Osteocyte (in vitro differentiated cells): Measurements from ENCODE around the gene HGF. TPM values are rescaled to one million over a fixed set of nuclear protein-coding genes. Genes with fewer than 3 reads are reported as not detected.

Experiments used
- DNase-seq: peaks from one replicate; pipeline ENCODE4 v3.0.0; 2021; ENCODE audit warnings: mixed read lengths; ENCODE audit not compliant: unreplicated experiment; ENCODE audit errors: extremely low spot score
- H3K27ac Mint-ChIP-seq: one replicate; pipeline ENCODE4 v1.8.0; 2021; ENCODE audit warnings: mild to moderate bottlenecking, mixed read lengths; ENCODE audit not compliant: unreplicated experiment
- H3K27me3 Mint-ChIP-seq: one replicate; pipeline ENCODE4 v1.8.0; 2021; ENCODE audit warnings: mixed read lengths; ENCODE audit not compliant: unreplicated experiment
- H3K36me3 Mint-ChIP-seq: one replicate; pipeline ENCODE4 v1.8.0; 2021; ENCODE audit warnings: mixed read lengths; ENCODE audit not compliant: unreplicated experiment
- H3K4me1 Mint-ChIP-seq: one replicate; pipeline ENCODE4 v1.8.0; 2021; ENCODE audit warnings: mixed read lengths; ENCODE audit not compliant: unreplicated experiment
- H3K4me3 Mint-ChIP-seq: one replicate; pipeline ENCODE4 v1.8.0; 2021; ENCODE audit warnings: mild to moderate bottlenecking, moderate library complexity, mixed read lengths; ENCODE audit not compliant: unreplicated experiment
- H3K9me3 Mint-ChIP-seq: one replicate; pipeline ENCODE4 v1.8.0; 2021; ENCODE audit warnings: mixed read lengths; ENCODE audit not compliant: unreplicated experiment
- total RNA-seq: library from RNA; stranded (reverse); gene quantifications from 2 replicates; pipeline ENCODE4 v1.2.1, GENCODE V29; 2021
- TF ChIP-seq, protein P1 (sequence below): fragments of 200-600 bp; sonication (generic); IDR thresholded peaks from 2 replicates; pipeline ENCODE4 v1.5.0; 2021; ENCODE audit warnings: antibody characterized with exemption, mild to moderate bottlenecking, moderate library complexity

The HGF gene
- total RNA-seq, 1 donor from 2014 or later, result 16.0 TPM

DNA sequence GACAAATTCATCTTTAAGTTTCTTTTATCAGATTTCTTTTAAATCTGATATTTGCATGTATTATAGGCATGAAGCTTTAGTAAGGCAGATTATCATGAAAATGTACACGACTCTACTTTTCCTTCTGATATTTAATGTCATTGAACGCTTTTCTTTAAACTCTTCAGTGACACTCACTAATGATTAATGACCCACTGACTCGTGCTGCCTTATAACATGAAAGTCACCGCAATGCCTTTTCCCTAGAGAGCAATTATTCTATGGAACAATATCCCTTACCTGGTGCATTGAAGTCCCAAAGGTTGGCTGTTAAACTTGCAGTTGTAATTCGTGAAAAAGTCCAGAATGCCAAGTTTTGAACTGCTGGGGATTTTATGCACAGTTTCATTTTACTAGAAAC lies 33.4 kb upstream of the HGF start:
- DNase-seq, result no peak
- Mint-ChIP-seq H3K9me3 (no peaks in the 10 kb centered on the region), H3K4me1 (no peaks in the 10 kb centered on the region), H3K27ac (no peak overlapping the region), H3K36me3 (peaks cover 8% of the 10 kb centered on the region), H3K27me3 (no peaks in the 10 kb centered on the region), H3K4me3 (no peak overlapping the region)
- TF ChIP-seq, protein P1, sequence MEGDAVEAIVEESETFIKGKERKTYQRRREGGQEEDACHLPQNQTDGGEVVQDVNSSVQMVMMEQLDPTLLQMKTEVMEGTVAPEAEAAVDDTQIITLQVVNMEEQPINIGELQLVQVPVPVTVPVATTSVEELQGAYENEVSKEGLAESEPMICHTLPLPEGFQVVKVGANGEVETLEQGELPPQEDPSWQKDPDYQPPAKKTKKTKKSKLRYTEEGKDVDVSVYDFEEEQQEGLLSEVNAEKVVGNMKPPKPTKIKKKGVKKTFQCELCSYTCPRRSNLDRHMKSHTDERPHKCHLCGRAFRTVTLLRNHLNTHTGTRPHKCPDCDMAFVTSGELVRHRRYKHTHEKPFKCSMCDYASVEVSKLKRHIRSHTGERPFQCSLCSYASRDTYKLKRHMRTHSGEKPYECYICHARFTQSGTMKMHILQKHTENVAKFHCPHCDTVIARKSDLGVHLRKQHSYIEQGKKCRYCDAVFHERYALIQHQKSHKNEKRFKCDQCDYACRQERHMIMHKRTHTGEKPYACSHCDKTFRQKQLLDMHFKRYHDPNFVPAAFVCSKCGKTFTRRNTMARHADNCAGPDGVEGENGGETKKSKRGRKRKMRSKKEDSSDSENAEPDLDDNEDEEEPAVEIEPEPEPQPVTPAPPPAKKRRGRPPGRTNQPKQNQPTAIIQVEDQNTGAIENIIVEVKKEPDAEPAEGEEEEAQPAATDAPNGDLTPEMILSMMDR, result no peak

DNA sequence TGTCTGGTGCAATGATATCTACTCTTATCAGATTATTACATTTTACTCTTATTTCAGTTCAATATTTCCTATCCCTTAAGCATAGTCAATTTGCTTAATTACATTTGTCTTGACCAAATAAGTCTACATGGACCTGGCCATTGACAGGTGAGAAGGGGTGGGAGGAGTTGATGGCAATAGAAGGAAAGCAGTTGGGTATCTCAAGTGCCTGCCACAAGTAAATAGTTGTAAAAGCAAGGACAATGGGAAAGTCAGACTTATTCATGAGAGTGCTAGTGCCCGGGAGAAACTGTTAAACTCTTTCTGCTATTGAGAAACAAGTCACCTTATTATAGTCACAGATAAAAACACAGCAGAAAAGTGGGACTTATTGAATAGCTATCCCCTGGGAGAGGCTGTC lies 32.4 kb upstream of the HGF start:
- H3K4me3 Mint-ChIP-seq, result no peak overlapping the region
- H3K4me1 Mint-ChIP-seq, result no peaks in the 10 kb centered on the region
- DNase-seq, result no peak
- no peaks in the 10 kb centered on the region for H3K9me3 Mint-ChIP-seq
- peaks cover 8% of the 10 kb centered on the region for H3K36me3 Mint-ChIP-seq
- H3K27me3 Mint-ChIP-seq, result no peaks in the 10 kb centered on the region
- H3K27ac Mint-ChIP-seq, result no peak overlapping the region
- TF ChIP-seq, protein P1, result no peak

DNA sequence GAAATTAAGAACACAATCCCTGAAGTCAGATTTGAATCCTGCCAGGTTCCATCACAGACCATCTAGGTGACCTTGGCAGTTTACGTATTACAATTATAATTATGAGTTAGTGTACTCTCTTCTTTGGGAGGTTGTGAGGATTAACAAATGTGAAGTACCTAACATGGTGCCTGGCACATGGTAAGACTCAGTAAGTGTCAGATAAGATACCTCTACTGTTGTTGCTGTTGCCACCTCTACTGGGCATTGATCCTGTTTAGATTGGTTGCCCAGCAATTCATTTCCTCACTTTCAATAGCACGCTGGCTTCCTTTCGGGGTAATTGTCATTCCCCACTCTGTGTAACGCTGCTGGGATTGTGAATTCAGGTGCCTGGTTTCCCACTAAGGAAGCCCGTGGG lies 31.7 kb upstream of the HGF start:
- Mint-ChIP-seq H3K36me3 (peaks cover 8% of the 10 kb centered on the region), H3K27me3 (no peaks in the 10 kb centered on the region), H3K27ac (no peak overlapping the region), H3K4me3 (no peak overlapping the region), H3K4me1 (no peaks in the 10 kb centered on the region), H3K9me3 (no peaks in the 10 kb centered on the region)
- no peak for DNase-seq
- TF ChIP-seq, protein P1, result no peak

DNA sequence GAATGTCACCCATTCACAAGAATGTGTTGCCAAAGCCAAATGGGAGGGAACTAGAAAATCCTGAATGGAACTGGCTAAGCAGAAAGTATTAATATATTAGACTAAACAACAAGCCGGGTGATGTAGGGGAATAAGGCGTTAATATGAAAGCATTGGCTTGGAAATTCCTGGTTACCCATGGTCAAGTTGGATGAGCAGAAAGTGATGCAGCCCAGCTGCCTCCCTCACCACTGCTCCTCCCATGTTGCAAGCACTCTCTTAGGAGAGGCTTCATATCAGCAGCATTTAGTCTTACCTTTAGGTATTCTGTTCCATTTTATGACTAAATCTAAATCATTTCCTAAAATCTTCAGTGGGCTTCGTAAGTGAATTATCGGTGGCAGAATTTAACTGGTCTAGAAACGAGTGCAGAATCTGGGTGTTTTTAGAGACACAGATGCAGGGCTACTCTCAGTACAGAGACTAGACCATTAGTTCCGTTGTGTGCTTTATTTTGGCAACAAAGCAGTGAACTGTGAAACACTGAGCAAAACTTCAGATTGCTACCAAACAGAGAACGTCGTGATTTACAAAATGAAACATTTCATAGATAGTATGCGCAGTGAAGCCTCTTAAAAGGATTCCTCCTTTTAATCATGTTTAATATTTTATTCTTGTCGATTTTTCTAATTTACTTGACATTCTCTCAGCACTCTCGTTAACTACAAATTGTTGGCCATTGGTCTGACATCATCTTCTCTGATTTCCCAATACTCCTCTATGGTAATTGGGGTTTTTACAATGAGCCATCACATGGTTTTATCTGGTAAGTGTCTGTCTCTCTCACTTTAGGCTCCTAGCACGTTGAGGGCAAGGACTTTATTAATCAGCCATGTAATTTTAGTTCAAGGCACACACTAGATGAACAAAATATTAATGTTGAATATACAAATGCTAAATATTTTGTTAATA lies 22.0 kb upstream of the HGF start:
- no peak overlapping the region for H3K27ac Mint-ChIP-seq
- H3K4me1 Mint-ChIP-seq, result peaks cover 12% of the 10 kb centered on the region
- H3K36me3 Mint-ChIP-seq, result peaks cover 11% of the 10 kb centered on the region
- TF ChIP-seq, protein P1, result no peak
- no peaks in the 10 kb centered on the region for H3K27me3 Mint-ChIP-seq
- no peak overlapping the region for H3K4me3 Mint-ChIP-seq
- DNase-seq, result no peak
- H3K9me3 Mint-ChIP-seq, result no peaks in the 10 kb centered on the region

DNA sequence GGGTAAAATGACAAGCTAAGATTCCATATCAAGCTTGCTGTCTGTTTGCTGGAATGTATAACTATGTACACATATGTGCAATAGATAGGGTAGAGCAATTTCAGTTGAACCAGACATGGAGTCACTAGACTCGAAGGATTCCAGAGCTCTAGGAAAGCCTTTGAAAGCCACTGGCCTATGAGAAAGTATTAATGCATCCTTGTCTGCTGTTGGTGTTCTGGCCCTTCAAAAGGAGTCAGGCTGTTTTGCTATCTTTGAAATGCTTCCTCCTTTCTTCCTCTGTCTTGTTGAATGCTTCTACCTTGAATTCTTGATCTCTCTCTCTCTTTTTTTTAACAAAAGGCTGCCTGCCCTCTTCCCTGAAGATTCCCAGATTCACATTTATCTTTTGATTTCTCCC lies 20.8 kb upstream of the HGF start:
- Mint-ChIP-seq H3K9me3 (no peaks in the 10 kb centered on the region), H3K4me1 (peaks cover 12% of the 10 kb centered on the region), H3K27me3 (no peaks in the 10 kb centered on the region), H3K4me3 (no peak overlapping the region), H3K27ac (no peak overlapping the region), H3K36me3 (peaks cover 11% of the 10 kb centered on the region)
- DNase-seq, result no peak
- TF ChIP-seq, protein P1, result no peak
